T1000 (cell line): ENCODE results near the gene CDC20.
A peak's percentile ranks its signal among the peaks of the same experiment; 100 is the strongest.
"Not testable (repeated sequence)": the region's sequence is repeated elsewhere in the genome, so short reads cannot be mapped to it uniquely, and the experiment has no call there.

Experiments used
- DNase-seq: peaks from one replicate; lab custom pipeline; 2025; ENCODE audit warnings: mixed read lengths; lab: John Stamatoyannopoulos, UW

Gene CDC20

GRCh38 chr1:43358121-43358745, 548 bp upstream of the CDC20 start:
- no peak for DNase-seq

GRCh38 chr1:43359696-43360095, 915 bp downstream of the CDC20 start:
- no peak for DNase-seq

GRCh38 chr1:43360616-43361015, 1.8 kb downstream of the CDC20 start:
- DNase-seq, result no peak

- no peak for DNase-seq
These were observed 4.6 kb downstream of the CDC20 start for GRCh38 chr1:43363283-43363934.

GRCh38 chr1:43363935-43364525, 5.2 kb downstream of the CDC20 start:
- DNase-seq, result no peak

- no peak for DNase-seq
These were observed 6.9 kb downstream of the CDC20 start for GRCh38 chr1:43365678-43366077.

- DNase-seq, result no peak
These were observed 7.4 kb downstream of the CDC20 start for GRCh38 chr1:43366179-43366578.

- no peak for DNase-seq
These were observed 7.8 kb downstream of the CDC20 start for GRCh38 chr1:43366601-43367025.

- no peak for DNase-seq
These were observed 8.5 kb downstream of the CDC20 start for GRCh38 chr1:43367026-43367903.

GRCh38 chr1:43367904-43368645, 9.3 kb downstream of the CDC20 start, which contains the start of gene ELOVL1:
ELOVL1 (minus strand) TSS chr1:43368011; CDS start chr1:43365609, 2,402 bp downstream.
- DNase-seq, result peak; percentile 85

- DNase-seq, result no peak
These were observed 9.9 kb downstream of the CDC20 start for GRCh38 chr1:43368646-43369020.

- DNase-seq, result not testable (repeated sequence)
These were observed 11.0 kb downstream of the CDC20 start for GRCh38 chr1:43369779-43370178.

- no peak for DNase-seq
These were observed 11.8 kb downstream of the CDC20 start for GRCh38 chr1:43370564-43370963.

- no peak for DNase-seq
These were observed 13.4 kb downstream of the CDC20 start for GRCh38 chr1:43372172-43372571.

- peak; percentile 34 for DNase-seq
These were observed 14.5 kb downstream of the CDC20 start for GRCh38 chr1:43373066-43373940.

GRCh38 chr1:43376723-43377235, 18.0 kb downstream of the CDC20 start:
- no peak for DNase-seq

- no peak for DNase-seq
These were observed 19.1 kb downstream of the CDC20 start for GRCh38 chr1:43377831-43378230.

- DNase-seq, result no peak
These were observed 20.7 kb downstream of the CDC20 start for GRCh38 chr1:43379476-43379875.

- DNase-seq, result no peak
These were observed 22.8 kb downstream of the CDC20 start for GRCh38 chr1:43381612-43382011.

- no peak for DNase-seq
These were observed 23.4 kb downstream of the CDC20 start for GRCh38 chr1:43382027-43382779.
